ENCODE results near the gene DSTN.

DNA sequence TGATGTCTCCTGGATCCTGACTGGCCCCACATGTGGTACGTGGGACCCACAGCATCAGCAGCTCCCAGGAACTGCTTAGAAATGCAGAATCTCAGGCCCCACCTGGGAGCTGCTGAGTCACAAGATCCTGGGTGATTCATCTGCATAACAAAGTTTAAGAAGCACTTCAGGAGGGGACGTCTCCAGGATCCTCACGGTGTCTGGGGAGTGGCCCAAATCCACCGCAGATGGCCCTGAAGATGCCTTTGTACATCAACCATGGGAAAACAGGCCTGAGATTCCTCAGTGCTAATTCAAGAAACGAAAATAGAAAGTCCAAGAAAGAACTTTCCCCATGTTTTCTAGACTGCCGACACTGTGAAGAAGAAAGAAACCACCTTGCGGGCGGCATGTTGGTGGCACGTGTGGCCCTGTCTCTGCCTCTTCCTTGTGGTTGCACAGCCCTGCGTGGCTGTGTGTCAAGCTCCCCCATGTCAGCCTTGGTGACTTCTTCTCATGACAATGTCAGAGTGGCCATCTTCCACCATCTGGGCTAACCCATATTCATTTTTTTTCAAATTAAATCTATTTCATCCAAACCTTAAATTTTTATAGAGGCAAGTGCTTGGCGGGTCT lies 86.1 kb downstream of the DSTN start:
- TF ChIP-seq, protein P1, sequence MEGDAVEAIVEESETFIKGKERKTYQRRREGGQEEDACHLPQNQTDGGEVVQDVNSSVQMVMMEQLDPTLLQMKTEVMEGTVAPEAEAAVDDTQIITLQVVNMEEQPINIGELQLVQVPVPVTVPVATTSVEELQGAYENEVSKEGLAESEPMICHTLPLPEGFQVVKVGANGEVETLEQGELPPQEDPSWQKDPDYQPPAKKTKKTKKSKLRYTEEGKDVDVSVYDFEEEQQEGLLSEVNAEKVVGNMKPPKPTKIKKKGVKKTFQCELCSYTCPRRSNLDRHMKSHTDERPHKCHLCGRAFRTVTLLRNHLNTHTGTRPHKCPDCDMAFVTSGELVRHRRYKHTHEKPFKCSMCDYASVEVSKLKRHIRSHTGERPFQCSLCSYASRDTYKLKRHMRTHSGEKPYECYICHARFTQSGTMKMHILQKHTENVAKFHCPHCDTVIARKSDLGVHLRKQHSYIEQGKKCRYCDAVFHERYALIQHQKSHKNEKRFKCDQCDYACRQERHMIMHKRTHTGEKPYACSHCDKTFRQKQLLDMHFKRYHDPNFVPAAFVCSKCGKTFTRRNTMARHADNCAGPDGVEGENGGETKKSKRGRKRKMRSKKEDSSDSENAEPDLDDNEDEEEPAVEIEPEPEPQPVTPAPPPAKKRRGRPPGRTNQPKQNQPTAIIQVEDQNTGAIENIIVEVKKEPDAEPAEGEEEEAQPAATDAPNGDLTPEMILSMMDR (IDR thresholded peaks at IDR 0.05) = no peak
- TF ChIP-seq EP300 (IDR thresholded peaks at IDR 0.05; ENCODE audit: low read depth) = no peak
- no peak for TF ChIP-seq POLR2AphosphoS5 (IDR thresholded peaks at IDR 0.05)

All from transverse colon (tissue), 4 donors.